IMR-90 (cell line): ENCODE data around the gene KCNK7. TPM values are rescaled to one million over a fixed set of nuclear protein-coding genes. Genes with fewer than 3 reads are reported as not detected.

Experiments
- ATAC-seq: fragments of 200-7000 bp; cut with Tn5 transposase; 2 replicates; pipeline ENCODE4 v1.9.1; 2020; ENCODE audit warnings: low read depth, mild to moderate bottlenecking, moderate library complexity
- BruUV-seq: library from RNA; stranded (reverse); fragments of 400-500 nt; replicated peaks from 2 replicates; lab custom pipeline; 2021; lab: Mats Ljungman, UMichigan
- CTCF ChIA-PET: fragments of 300-600 bp; formaldehyde crosslinking; extraction: SDS; loops from one replicate; lab custom pipeline; 2021; ENCODE audit warnings: antibody characterized with exemption; lab: Yijun Ruan, JAX
- POLR2A ChIA-PET: fragments of 300-600 bp; sonication (Branson Sonifier 250); formaldehyde crosslinking; loops from one replicate; lab custom pipeline; 2022; ENCODE audit warnings: antibody characterized with exemption; ENCODE audit not compliant: unreplicated experiment; lab: Charles Lee
- DNase-seq: peaks from one replicate; pipeline ENCODE4 v3.0.0; 2013
- H2AFZ ChIP-seq: replicated peaks from 2 replicates; pipeline ENCODE3; 2013; ENCODE audit warnings: low read length, mild to moderate bottlenecking; ENCODE audit not compliant: poor library complexity
- H2AK5ac ChIP-seq: 2 replicates; pipeline ENCODE4 v1.6.1; 2013; ENCODE audit warnings: low read depth, low read length, inconsistent platforms
- H2AK9ac ChIP-seq: replicated peaks from 2 replicates; pipeline ENCODE3; 2013; ENCODE audit warnings: mild to moderate bottlenecking, low read depth, low read length, moderate library complexity; ENCODE audit not compliant: poor library complexity
- H2BK120ac ChIP-seq: 2 replicates; pipeline ENCODE4 v1.6.1; 2013; ENCODE audit warnings: low read depth, low read length, inconsistent platforms
- H2BK15ac ChIP-seq: 3 replicates; pipeline ENCODE4 v1.6.1; 2013; ENCODE audit warnings: low read depth, low read length, inconsistent platforms
- H2BK20ac ChIP-seq: 2 replicates; pipeline ENCODE4 v1.6.1; 2013; ENCODE audit warnings: low read depth, mild to moderate bottlenecking, inconsistent platforms, low read length, moderate library complexity
- H2BK5ac ChIP-seq: 2 replicates; pipeline ENCODE4 v1.6.1; 2013; ENCODE audit warnings: mild to moderate bottlenecking, low read depth, low read length, inconsistent platforms; ENCODE audit not compliant: poor library complexity, severe bottlenecking
- H3K14ac ChIP-seq: replicated peaks from 2 replicates; pipeline ENCODE4 v1.6.1; 2013; ENCODE audit warnings: low read depth, low read length, inconsistent platforms
- H3K18ac ChIP-seq: 2 replicates; pipeline ENCODE4 v1.6.1; 2013; ENCODE audit warnings: low read depth, low read length, control low read depth
- H3K23ac ChIP-seq: 2 replicates; pipeline ENCODE4 v1.6.1; 2013; ENCODE audit warnings: low read depth, low read length, inconsistent platforms
- H3K27ac ChIP-seq: 2 replicates; pipeline ENCODE4 v1.5.1; 2013; ENCODE audit warnings: mild to moderate bottlenecking, control low read depth, low read length; ENCODE audit not compliant: insufficient read depth
- H3K27me3 ChIP-seq: 2 replicates; pipeline ENCODE4 v1.6.1; 2013; ENCODE audit warnings: low read length; ENCODE audit not compliant: control insufficient read depth, insufficient read depth
- H3K36me3 ChIP-seq: 2 replicates; pipeline ENCODE4 v1.6.1; 2013; ENCODE audit warnings: low read length, mixed read lengths; ENCODE audit not compliant: control insufficient read depth, insufficient read depth
- H3K4ac ChIP-seq: 2 replicates; pipeline ENCODE4 v1.6.1; 2013; ENCODE audit warnings: low read depth, low read length, inconsistent platforms
- H3K4me1 ChIP-seq: 2 replicates; pipeline ENCODE4 v1.6.1; 2013; ENCODE audit warnings: low read length, mixed read lengths; ENCODE audit not compliant: control insufficient read depth, insufficient read depth
- H3K4me2 ChIP-seq: 2 replicates; pipeline ENCODE4 v1.6.1; 2013; ENCODE audit warnings: low read depth, mild to moderate bottlenecking, control low read depth, low read length, moderate library complexity
- H3K4me3 ChIP-seq: 2 replicates; pipeline ENCODE4 v1.5.1; 2013; ENCODE audit warnings: low read depth, mild to moderate bottlenecking, control low read depth, low read length, moderate library complexity; ENCODE audit not compliant: insufficient read depth
- H3K56ac ChIP-seq: 2 replicates; pipeline ENCODE4 v1.6.1; 2013; ENCODE audit warnings: low read length, inconsistent platforms; ENCODE audit not compliant: insufficient read depth; ENCODE audit errors: extremely low read depth
- H3K79me1 ChIP-seq, 2 experiments: 2 replicates each; pipeline ENCODE4 v1.6.1; 2013; ENCODE audit warnings: low read length in 2 of 2, inconsistent platforms in 1 of 2, low read depth in 1 of 2
- H3K9ac ChIP-seq: 2 replicates; pipeline ENCODE4 v1.6.1; 2013; ENCODE audit warnings: low read depth, low read length, control low read depth
- H3K9me1 ChIP-seq: 2 replicates; pipeline ENCODE4 v1.6.1; 2013; ENCODE audit warnings: low read length, inconsistent platforms; ENCODE audit not compliant: insufficient read depth
- H3K9me3 ChIP-seq: 2 replicates; pipeline ENCODE4 v1.6.1; 2013; ENCODE audit warnings: low read length; ENCODE audit not compliant: control insufficient read depth, insufficient read depth
- H4K20me1 ChIP-seq: 2 replicates; pipeline ENCODE4 v1.6.1; 2013; ENCODE audit warnings: low read length, inconsistent platforms; ENCODE audit not compliant: insufficient read depth
- H4K5ac ChIP-seq: 2 replicates; pipeline ENCODE4 v1.6.1; 2013; ENCODE audit warnings: mild to moderate bottlenecking, low read depth, low read length, control low read depth
- H4K8ac ChIP-seq, 2 experiments: 2 replicates each; pipeline ENCODE4 v1.6.1; 2013; ENCODE audit warnings: low read depth in 2 of 2, low read length in 2 of 2, control low read depth in 1 of 2, inconsistent platforms in 1 of 2
- H4K91ac ChIP-seq: 2 replicates; pipeline ENCODE4 v1.6.1; 2013; ENCODE audit warnings: low read depth, low read length, inconsistent platforms; ENCODE audit not compliant: insufficient read depth
- BHLHE40 ChIP-seq: fragments of 150-350 bp; IDR thresholded peaks from 2 replicates; pipeline ENCODE4 v1.6.1; 2016; ENCODE audit warnings: mild to moderate bottlenecking, low read depth, low read length
- ELK1 ChIP-seq: fragments of 150-350 bp; IDR thresholded peaks from 2 replicates; pipeline ENCODE4 v1.6.1; 2016; ENCODE audit warnings: low read depth, mild to moderate bottlenecking, low read length, moderate library complexity, borderline replicate concordance
- FOS ChIP-seq: fragments of 150-350 bp; IDR thresholded peaks from 2 replicates; pipeline ENCODE4 v1.6.1; 2016; ENCODE audit warnings: low read depth, low read length
- MAFK ChIP-seq: IDR thresholded peaks from 2 replicates; pipeline ENCODE4 v1.6.1; 2012; ENCODE audit warnings: low read depth, low read length, improper control_type of control experiment
- MAZ ChIP-seq: IDR thresholded peaks from 2 replicates; pipeline ENCODE4 v1.6.1; 2012; ENCODE audit warnings: low read depth, mild to moderate bottlenecking, low read length, improper control_type of control experiment, moderate library complexity, borderline replicate concordance
- WGBS, 2 experiments: methylation state at CpG; one replicate each; pipeline versions ENCODE4 v1.1.5 to v1.1.7; 2013; ENCODE audit warnings: missing lambda C conversion rate in 2 of 2; ENCODE audit not compliant: insufficient read length in 1 of 2; ENCODE audit errors: extremely low coverage in 2 of 2; 5-methylcytosine and 5-hydroxymethylcytosine counted together
- dilution Hi-C: fragments of 300-500 bp; cut with HindIII; formaldehyde crosslinking; loops from one replicate; pipeline ENCODE4 v1.14.3; 2018; ENCODE audit warnings: low sequenced_read_pairs; ENCODE audit not compliant: unreplicated experiment
- in situ Hi-C: fragments of 300-500 bp; cut with MboI; formaldehyde crosslinking; loops from 3 replicates; pipeline ENCODE4 v1.14.3; 2019; ENCODE audit warnings: low sequenced_read_pairs, inconsistent platforms, mixed read lengths
- intact Hi-C: fragments of 100-400 bp; cut with micrococcal nuclease; formaldehyde crosslinking; loops from 2 replicates; pipeline ENCODE4 v1.10.0; 2022
- polyA plus RNA-seq, 3 experiments: library from polyadenylated mRNA; depleted of rRNA; stranded (reverse); fragments of >200 nt; gene quantifications; 2 replicates each; pipeline ENCODE4 v1.2.3, GENCODE V29; 2012; ENCODE audit warnings: low replicate concordance in 1 of 3
- total RNA-seq: library from RNA; depleted of rRNA; stranded (reverse); fragments of >200 nt; gene quantifications from 2 replicates; pipeline ENCODE4 v1.2.3, GENCODE V29; 2012

Gene KCNK7
- total and polyA plus RNA-seq, 2 of the 4 experiments (the other 2 are of a cell fraction) = 0.09 TPM; not detected in 1

- Histone ChIP-seq H3K9me1 (peaks cover 25% of the 10 kb centered on the region), H4K20me1 (peaks cover 6% of the 10 kb centered on the region; the same call in 1 of the 2 replicates), H4K5ac (no peak overlapping the region; the same call in 1 of the 2 replicates), H3K18ac (peak overlapping the region; percentile 6; the same call in 1 of the 2 replicates), H4K8ac (peak overlapping the region in 1 of 2 experiments; percentile 93; a peak in 1 of 4 replicates), H3K27me3 (no peaks in the 10 kb centered on the region), H3K23ac (0 out of 2 replicates have a peak overlapping the region, but pooled peaks have one; percentile 39), H3K4ac (peak overlapping the region; percentile 85), H3K4me3 (no peak overlapping the region), H2BK15ac (peak overlapping the region; percentile 5; the same call in 1 of the 3 replicates), H3K4me1 (peaks cover 41% of the 10 kb centered on the region), H4K91ac (peak overlapping the region; percentile 46), H3K4me2 (no peak overlapping the region), H2BK120ac (peak overlapping the region; percentile 66), H2AK9ac (peak overlapping the region; percentile 29), H3K27ac (peak overlapping the region; percentile 20), H2AK5ac (peak overlapping the region; percentile 64), H3K79me1 (peaks cover 8 to 29% of the 10 kb centered on the region in 2 experiments; a peak in 3 of 4 replicates), H2AFZ (peak overlapping the region; percentile 91), H3K9me3 (no peaks in the 10 kb centered on the region), H3K14ac (no peak overlapping the region; the same call in 1 of the 2 replicates), H2BK20ac (peak overlapping the region; percentile 49; the same call in 1 of the 2 replicates), H3K36me3 (no peaks in the 10 kb centered on the region), H3K56ac (no peak overlapping the region), H3K9ac (no peak overlapping the region), H2BK5ac (peak overlapping the region; percentile 50)
- CTCF ChIA-PET = no interaction called here
- no peak for ATAC-seq
- BruUV-seq = no TSS peak
- dilution Hi-C loops (no loop called here), intact Hi-C loops (no loop called here), in situ Hi-C loops (no loop called here)
- POLR2A ChIA-PET = no interaction called here
- WGBS, 2 experiments = 60% methylated on average over 3 of the region's 5 CpGs; no CpG with 5 or more reads in 1 of the 2 experiments
- peak; percentile 53 for DNase-seq
- TF ChIP-seq MAFK = no peak
- TF ChIP-seq BHLHE40 = no peak
- 0 out of 2 replicates have a peak, but pooled peaks have one; percentile 35 for TF ChIP-seq FOS
- TF ChIP-seq MAZ = no peak
- no peak for TF ChIP-seq ELK1
Measured at GRCh38 chr11:65559951-65560537, 35.6 kb downstream of the KCNK7 start.
